ENCODE data around the gene SMYD3. TPM values are rescaled to one million over a fixed set of nuclear protein-coding genes. Genes with fewer than 3 reads are reported as not detected.

The SMYD3 gene
- total and polyA plus RNA-seq, 9 of the 15 experiments (the other 6 are each of a cell fraction or from before 2014, with no cell fraction given), result 128 to 440 (median 197) TPM

DNA sequence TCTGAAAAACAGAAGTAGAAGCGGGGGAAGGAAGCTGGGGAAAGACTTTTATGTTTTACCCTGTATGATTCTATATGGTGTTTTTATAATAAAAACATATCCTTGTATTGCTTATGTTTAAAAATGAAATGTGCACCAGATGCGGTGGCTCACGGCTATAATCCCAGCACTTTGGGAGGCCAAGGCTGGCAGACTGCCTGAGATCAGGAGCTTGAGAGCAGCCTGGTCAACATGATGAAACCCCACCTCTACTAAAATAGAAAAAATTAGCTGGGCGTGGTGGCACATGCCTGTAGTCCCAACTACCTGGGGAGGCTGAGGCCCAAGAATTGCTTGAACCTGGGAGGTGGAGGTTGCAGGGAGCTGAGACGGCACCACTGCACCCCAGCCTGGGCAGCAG lies 155.4 kb downstream of the SMYD3 start (continued):
- TF ChIP-seq, protein P1, sequence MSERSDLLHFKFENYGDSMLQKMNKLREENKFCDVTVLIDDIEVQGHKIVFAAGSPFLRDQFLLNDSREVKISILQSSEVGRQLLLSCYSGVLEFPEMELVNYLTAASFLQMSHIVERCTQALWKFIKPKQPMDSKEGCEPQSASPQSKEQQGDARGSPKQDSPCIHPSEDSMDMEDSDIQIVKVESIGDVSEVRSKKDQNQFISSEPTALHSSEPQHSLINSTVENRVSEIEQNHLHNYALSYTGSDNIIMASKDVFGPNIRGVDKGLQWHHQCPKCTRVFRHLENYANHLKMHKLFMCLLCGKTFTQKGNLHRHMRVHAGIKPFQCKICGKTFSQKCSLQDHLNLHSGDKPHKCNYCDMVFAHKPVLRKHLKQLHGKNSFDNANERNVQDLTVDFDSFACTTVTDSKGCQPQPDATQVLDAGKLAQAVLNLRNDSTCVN (CRISPR knock-in tag; IDR thresholded peaks at IDR 0.05), result no peak
- no peak for TF ChIP-seq ZNF830 (CRISPR knock-in tag; IDR thresholded peaks at IDR 0.05)
- no peak for TF ChIP-seq MCM7 (IDR thresholded peaks at IDR 0.05)
- TF ChIP-seq FOXK1 (CRISPR knock-in tag; IDR thresholded peaks at IDR 0.05; ENCODE audit: borderline replicate concordance), result no peak
- TF ChIP-seq, protein P2, sequence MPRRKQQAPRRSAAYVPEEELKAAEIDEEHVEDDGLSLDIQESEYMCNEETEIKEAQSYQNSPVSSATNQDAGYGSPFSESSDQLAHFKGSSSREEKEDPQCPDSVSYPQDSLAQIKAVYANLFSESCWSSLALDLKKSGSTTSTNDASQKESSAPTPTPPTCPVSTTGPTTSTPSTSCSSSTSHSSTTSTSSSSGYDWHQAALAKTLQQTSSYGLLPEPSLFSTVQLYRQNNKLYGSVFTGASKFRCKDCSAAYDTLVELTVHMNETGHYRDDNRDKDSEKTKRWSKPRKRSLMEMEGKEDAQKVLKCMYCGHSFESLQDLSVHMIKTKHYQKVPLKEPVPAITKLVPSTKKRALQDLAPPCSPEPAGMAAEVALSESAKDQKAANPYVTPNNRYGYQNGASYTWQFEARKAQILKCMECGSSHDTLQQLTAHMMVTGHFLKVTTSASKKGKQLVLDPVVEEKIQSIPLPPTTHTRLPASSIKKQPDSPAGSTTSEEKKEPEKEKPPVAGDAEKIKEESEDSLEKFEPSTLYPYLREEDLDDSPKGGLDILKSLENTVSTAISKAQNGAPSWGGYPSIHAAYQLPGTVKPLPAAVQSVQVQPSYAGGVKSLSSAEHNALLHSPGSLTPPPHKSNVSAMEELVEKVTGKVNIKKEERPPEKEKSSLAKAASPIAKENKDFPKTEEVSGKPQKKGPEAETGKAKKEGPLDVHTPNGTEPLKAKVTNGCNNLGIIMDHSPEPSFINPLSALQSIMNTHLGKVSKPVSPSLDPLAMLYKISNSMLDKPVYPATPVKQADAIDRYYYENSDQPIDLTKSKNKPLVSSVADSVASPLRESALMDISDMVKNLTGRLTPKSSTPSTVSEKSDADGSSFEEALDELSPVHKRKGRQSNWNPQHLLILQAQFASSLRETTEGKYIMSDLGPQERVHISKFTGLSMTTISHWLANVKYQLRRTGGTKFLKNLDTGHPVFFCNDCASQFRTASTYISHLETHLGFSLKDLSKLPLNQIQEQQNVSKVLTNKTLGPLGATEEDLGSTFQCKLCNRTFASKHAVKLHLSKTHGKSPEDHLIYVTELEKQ (CRISPR knock-in tag; IDR thresholded peaks at IDR 0.05), result no peak
- TF ChIP-seq, protein P3, sequence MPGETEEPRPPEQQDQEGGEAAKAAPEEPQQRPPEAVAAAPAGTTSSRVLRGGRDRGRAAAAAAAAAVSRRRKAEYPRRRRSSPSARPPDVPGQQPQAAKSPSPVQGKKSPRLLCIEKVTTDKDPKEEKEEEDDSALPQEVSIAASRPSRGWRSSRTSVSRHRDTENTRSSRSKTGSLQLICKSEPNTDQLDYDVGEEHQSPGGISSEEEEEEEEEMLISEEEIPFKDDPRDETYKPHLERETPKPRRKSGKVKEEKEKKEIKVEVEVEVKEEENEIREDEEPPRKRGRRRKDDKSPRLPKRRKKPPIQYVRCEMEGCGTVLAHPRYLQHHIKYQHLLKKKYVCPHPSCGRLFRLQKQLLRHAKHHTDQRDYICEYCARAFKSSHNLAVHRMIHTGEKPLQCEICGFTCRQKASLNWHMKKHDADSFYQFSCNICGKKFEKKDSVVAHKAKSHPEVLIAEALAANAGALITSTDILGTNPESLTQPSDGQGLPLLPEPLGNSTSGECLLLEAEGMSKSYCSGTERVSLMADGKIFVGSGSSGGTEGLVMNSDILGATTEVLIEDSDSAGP (CRISPR knock-in tag; IDR thresholded peaks at IDR 0.05), result no peak
- TF ChIP-seq SIRT6 (IDR thresholded peaks at IDR 0.05; ENCODE audit: low read depth, low read length), result no peak

Measured in K562 (cell line).